Neural cell (in vitro differentiated cells): ENCODE results near the gene SLC7A14. TPM values are rescaled to one million over a fixed set of nuclear protein-coding genes. Genes with fewer than 3 reads are reported as not detected.

Experiments used
- H2AFZ ChIP-seq: fragments of 200-600, 300-800 bp; sonication (generic), shearing (Covaris generic); 2 replicates; pipeline ENCODE4 v1.6.0; 2014; ENCODE audit warnings: low read depth, mild to moderate bottlenecking, antibody characterized with exemption, low read length, moderate library complexity
- H3F3A ChIP-seq: fragments of 200-600 bp; shearing (Covaris generic); 2 replicates; pipeline ENCODE4 v1.6.1; 2016; ENCODE audit warnings: mild to moderate bottlenecking, moderate library complexity, mixed read lengths, antibody characterized with exemption, low read length; ENCODE audit not compliant: insufficient read depth, poor library complexity, severe bottlenecking
- H3K27ac ChIP-seq: fragments of 200-600, 300-800 bp; sonication (generic), shearing (Covaris generic); 2 replicates; pipeline ENCODE4 v1.5.1; 2014; ENCODE audit warnings: mild to moderate bottlenecking, low read length, moderate library complexity
- H3K27me3 ChIP-seq: fragments of 300-800, 200-600 bp; sonication (generic), shearing (Covaris generic); 2 replicates; pipeline ENCODE4 v1.6.0; 2014; ENCODE audit warnings: mild to moderate bottlenecking, low read depth, low read length, moderate library complexity; ENCODE audit not compliant: insufficient read depth
- H3K36me3 ChIP-seq: fragments of 300-800, 200-600 bp; sonication (generic), shearing (Covaris generic); 2 replicates; pipeline ENCODE4 v1.5.1; 2014; ENCODE audit warnings: mild to moderate bottlenecking, antibody characterized with exemption, low read length, moderate library complexity; ENCODE audit not compliant: insufficient read depth
- H3K4me2 ChIP-seq: fragments of 300-800, 200-600 bp; sonication (generic), shearing (Covaris generic); 2 replicates; pipeline ENCODE4 v1.6.0; 2014; ENCODE audit warnings: mild to moderate bottlenecking, low read length
- H3K4me3 ChIP-seq: fragments of 300-800, 200-600 bp; sonication (generic), shearing (Covaris generic); 2 replicates; pipeline ENCODE4 v1.5.1; 2014; ENCODE audit warnings: mild to moderate bottlenecking, low read length, moderate library complexity
- H3K79me2 ChIP-seq: fragments of 200-600 bp; shearing (Covaris generic); replicated peaks from 2 replicates; pipeline ENCODE4 v1.6.0; 2014; ENCODE audit warnings: mild to moderate bottlenecking, low read length, moderate library complexity; ENCODE audit not compliant: insufficient read depth
- H3K9ac ChIP-seq: fragments of 300-800, 200-600 bp; sonication (generic), shearing (Covaris generic); 2 replicates; pipeline ENCODE4 v1.6.1; 2016; ENCODE audit warnings: mild to moderate bottlenecking, low read length, mixed read lengths
- H3K9me2 ChIP-seq: fragments of 200-600 bp; shearing (Covaris generic); 2 replicates; pipeline ENCODE4 v1.6.1; 2016; ENCODE audit warnings: mild to moderate bottlenecking, low read length, mixed read lengths; ENCODE audit not compliant: insufficient read depth
- H3K9me3 ChIP-seq: fragments of 200-600, 300-800 bp; sonication (generic), shearing (Covaris generic); 2 replicates; pipeline ENCODE4 v1.6.1; 2016; ENCODE audit warnings: mild to moderate bottlenecking, mixed run types, low read length, moderate library complexity, mixed read lengths
- H4K20me1 ChIP-seq: fragments of 200-600 bp; shearing (Covaris generic); 2 replicates; pipeline ENCODE4 v1.6.1; 2016; ENCODE audit warnings: mild to moderate bottlenecking, mixed run types; ENCODE audit not compliant: insufficient read depth
- EP300 ChIP-seq: fragments of 450-650 bp; conservative IDR thresholded peaks from 2 replicates; pipeline ENCODE4 v1.6.1; 2014; ENCODE audit warnings: antibody characterized with exemption, mild to moderate bottlenecking, moderate library complexity; ENCODE audit not compliant: poor library complexity, severe bottlenecking
- EZH2 ChIP-seq: fragments of 200-600, 300-800 bp; shearing (Covaris generic), sonication (generic); IDR thresholded peaks from 2 replicates; pipeline ENCODE4 v1.6.1; 2014; ENCODE audit warnings: antibody characterized with exemption, low read length, borderline replicate concordance, mild to moderate bottlenecking; ENCODE audit not compliant: insufficient read depth, poor library complexity, severe bottlenecking
- MXI1 ChIP-seq: fragments of 450-650 bp; conservative IDR thresholded peaks from 2 replicates; pipeline ENCODE4 v1.6.1; 2014; ENCODE audit warnings: antibody characterized with exemption, mild to moderate bottlenecking; ENCODE audit not compliant: poor library complexity, severe bottlenecking
- POLR2AphosphoS5 ChIP-seq: IDR thresholded peaks from 2 replicates; pipeline ENCODE4 v1.6.1; 2012
- RAD21 ChIP-seq: fragments of 450-650 bp; conservative IDR thresholded peaks from 2 replicates; pipeline ENCODE4 v1.6.1; 2014; ENCODE audit warnings: antibody characterized with exemption, mild to moderate bottlenecking, moderate library complexity
- SMC3 ChIP-seq: fragments of 450-650 bp; conservative IDR thresholded peaks from 2 replicates; pipeline ENCODE4 v1.6.1; 2014; ENCODE audit warnings: antibody characterized with exemption, mild to moderate bottlenecking, moderate library complexity; ENCODE audit not compliant: poor library complexity
- TAF1 ChIP-seq: IDR thresholded peaks from 2 replicates; pipeline ENCODE4 v1.6.1; 2012; ENCODE audit warnings: low read depth
- polyA plus RNA-seq: library from polyadenylated mRNA; depleted of rRNA; stranded (reverse); fragments of >200 nt; gene quantifications from 2 replicates; pipeline ENCODE4 v1.2.3, GENCODE V29; 2014
- TF ChIP-seq, protein P1 (sequence below): fragments of 450-650 bp; IDR thresholded peaks from 2 replicates; pipeline ENCODE4 v1.5.1; 2014; ENCODE audit warnings: antibody characterized with exemption, mild to moderate bottlenecking, moderate library complexity; ENCODE audit not compliant: poor library complexity, severe bottlenecking
- TF ChIP-seq, protein P2 (sequence below): IDR thresholded peaks from 2 replicates; pipeline ENCODE4 v1.6.1; 2012; ENCODE audit warnings: borderline replicate concordance

Gene SLC7A14
- polyA plus RNA-seq, 1 donor from 2014 or later = 5.1 TPM

DNA sequence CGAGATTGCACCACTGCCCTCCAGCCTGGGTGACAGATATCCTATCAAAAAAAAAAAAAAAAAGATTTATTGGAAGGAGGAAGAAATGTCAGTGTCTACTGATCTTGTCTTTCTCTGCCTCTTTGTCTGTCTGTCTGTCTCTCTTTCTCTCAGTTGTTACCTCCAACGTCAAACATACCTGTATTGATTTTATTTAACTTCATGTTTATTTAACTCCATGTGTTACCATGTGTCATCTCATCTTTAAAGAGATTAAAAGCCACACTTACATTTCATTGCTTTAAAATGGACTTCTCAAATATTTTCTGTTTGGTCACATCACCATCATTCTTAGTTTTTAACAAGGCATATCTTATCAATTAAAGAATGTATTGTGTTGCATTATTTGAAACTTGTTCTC lies 157.8 kb downstream of the SLC7A14 start:
- H3K9me2 ChIP-seq = no peaks in the 10 kb centered on the region
- H3K4me3 ChIP-seq = no peak overlapping the region
- no peaks in the 10 kb centered on the region for H3K27me3 ChIP-seq
- H4K20me1 ChIP-seq = no peaks in the 10 kb centered on the region
- no peak overlapping the region for H3K27ac ChIP-seq
- H3F3A ChIP-seq = no peaks in the 10 kb centered on the region
- H3K36me3 ChIP-seq = no peaks in the 10 kb centered on the region
- TF ChIP-seq MXI1 (no peak), POLR2AphosphoS5 (no peak), RAD21 (no peak)
- TF ChIP-seq, protein P1, sequence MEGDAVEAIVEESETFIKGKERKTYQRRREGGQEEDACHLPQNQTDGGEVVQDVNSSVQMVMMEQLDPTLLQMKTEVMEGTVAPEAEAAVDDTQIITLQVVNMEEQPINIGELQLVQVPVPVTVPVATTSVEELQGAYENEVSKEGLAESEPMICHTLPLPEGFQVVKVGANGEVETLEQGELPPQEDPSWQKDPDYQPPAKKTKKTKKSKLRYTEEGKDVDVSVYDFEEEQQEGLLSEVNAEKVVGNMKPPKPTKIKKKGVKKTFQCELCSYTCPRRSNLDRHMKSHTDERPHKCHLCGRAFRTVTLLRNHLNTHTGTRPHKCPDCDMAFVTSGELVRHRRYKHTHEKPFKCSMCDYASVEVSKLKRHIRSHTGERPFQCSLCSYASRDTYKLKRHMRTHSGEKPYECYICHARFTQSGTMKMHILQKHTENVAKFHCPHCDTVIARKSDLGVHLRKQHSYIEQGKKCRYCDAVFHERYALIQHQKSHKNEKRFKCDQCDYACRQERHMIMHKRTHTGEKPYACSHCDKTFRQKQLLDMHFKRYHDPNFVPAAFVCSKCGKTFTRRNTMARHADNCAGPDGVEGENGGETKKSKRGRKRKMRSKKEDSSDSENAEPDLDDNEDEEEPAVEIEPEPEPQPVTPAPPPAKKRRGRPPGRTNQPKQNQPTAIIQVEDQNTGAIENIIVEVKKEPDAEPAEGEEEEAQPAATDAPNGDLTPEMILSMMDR = no peak
- H3K4me2 ChIP-seq = no peak overlapping the region
- no peaks in the 10 kb centered on the region for H3K9me3 ChIP-seq
- H3K79me2 ChIP-seq = no peaks in the 10 kb centered on the region
- no peak overlapping the region for H2AFZ ChIP-seq
- no peak overlapping the region for H3K9ac ChIP-seq

DNA sequence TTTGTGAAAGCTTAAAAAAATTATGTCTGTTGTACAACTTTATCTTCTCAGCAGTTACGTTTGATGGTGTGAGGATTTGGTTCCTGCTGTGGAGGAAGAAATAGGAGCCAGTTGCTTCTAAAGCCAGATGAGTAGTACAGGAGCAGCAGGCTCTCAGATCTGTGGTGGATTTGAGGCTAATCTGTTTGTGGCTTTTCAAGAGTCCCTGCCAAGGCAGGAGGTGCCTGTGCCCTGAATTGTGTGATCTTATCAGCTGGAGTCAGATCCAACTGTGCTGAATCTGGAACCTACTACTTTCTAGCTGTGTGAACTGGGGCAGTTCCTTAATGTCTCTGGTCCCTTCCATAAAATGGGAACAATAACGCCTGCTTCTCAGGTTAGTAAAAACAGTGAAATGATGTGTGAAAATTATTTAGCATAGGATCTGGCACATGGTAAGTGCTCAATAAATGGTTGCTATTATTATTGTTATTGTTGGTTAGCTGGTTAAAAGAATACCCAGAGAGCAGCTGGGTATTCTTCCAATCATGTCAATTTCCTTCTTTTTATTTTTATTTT lies 159.6 kb downstream of the SLC7A14 start:
- Histone ChIP-seq H3K4me2 (no peak overlapping the region), H3K27ac (no peak overlapping the region), H3K9ac (no peak overlapping the region), H4K20me1 (no peaks in the 10 kb centered on the region), H3K4me3 (no peak overlapping the region), H3K79me2 (no peaks in the 10 kb centered on the region), H3K27me3 (no peaks in the 10 kb centered on the region), H2AFZ (no peak overlapping the region), H3K36me3 (no peaks in the 10 kb centered on the region), H3K9me3 (no peaks in the 10 kb centered on the region), H3F3A (no peaks in the 10 kb centered on the region), H3K9me2 (no peaks in the 10 kb centered on the region)
- no peak for TF ChIP-seq EZH2
- TF ChIP-seq, protein P1 = no peak
- TF ChIP-seq, protein P2, sequence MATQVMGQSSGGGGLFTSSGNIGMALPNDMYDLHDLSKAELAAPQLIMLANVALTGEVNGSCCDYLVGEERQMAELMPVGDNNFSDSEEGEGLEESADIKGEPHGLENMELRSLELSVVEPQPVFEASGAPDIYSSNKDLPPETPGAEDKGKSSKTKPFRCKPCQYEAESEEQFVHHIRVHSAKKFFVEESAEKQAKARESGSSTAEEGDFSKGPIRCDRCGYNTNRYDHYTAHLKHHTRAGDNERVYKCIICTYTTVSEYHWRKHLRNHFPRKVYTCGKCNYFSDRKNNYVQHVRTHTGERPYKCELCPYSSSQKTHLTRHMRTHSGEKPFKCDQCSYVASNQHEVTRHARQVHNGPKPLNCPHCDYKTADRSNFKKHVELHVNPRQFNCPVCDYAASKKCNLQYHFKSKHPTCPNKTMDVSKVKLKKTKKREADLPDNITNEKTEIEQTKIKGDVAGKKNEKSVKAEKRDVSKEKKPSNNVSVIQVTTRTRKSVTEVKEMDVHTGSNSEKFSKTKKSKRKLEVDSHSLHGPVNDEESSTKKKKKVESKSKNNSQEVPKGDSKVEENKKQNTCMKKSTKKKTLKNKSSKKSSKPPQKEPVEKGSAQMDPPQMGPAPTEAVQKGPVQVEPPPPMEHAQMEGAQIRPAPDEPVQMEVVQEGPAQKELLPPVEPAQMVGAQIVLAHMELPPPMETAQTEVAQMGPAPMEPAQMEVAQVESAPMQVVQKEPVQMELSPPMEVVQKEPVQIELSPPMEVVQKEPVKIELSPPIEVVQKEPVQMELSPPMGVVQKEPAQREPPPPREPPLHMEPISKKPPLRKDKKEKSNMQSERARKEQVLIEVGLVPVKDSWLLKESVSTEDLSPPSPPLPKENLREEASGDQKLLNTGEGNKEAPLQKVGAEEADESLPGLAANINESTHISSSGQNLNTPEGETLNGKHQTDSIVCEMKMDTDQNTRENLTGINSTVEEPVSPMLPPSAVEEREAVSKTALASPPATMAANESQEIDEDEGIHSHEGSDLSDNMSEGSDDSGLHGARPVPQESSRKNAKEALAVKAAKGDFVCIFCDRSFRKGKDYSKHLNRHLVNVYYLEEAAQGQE = no peak
- TF ChIP-seq RAD21 = no peak
- no peak for TF ChIP-seq SMC3
- TF ChIP-seq EP300 = no peak
- no peak for TF ChIP-seq POLR2AphosphoS5
- TF ChIP-seq MXI1 = no peak
- TF ChIP-seq TAF1 = no peak
